ENCODE data around the gene EXOC3L4.

The EXOC3L4 gene

GRCh38 chr14:103085106-103086091, 9.1 kb upstream of the EXOC3L4 start:
- Histone ChIP-seq H3K9ac (no peak overlapping the region), H2AFZ (no peak overlapping the region), H3K27me3 (ENCODE audit: control insufficient read depth, insufficient read depth, low read length) (no peaks in the 10 kb centered on the region), H3K9me3 (ENCODE audit: control insufficient read depth, low read length) (no peaks in the 10 kb centered on the region), H3K4me3 (ENCODE audit: low read depth, low read length) (no peak overlapping the region), H3K36me3 (ENCODE audit: control insufficient read depth, insufficient read depth, low read length) (no peaks in the 10 kb centered on the region), H3K4me2 (ENCODE audit: low read length) (no peak overlapping the region), H3K27ac (no peak overlapping the region), H3K79me2 (no peaks in the 10 kb centered on the region), H3K4me1 (no peaks in the 10 kb centered on the region)
- TF ChIP-seq CTCF (IDR thresholded peaks at IDR 0.05) = no peak

GRCh38 chr14:103086771-103087342, 7.7 kb upstream of the EXOC3L4 start:
- Histone ChIP-seq H3K9ac (no peak overlapping the region), H3K27ac (no peak overlapping the region), H3K36me3 (ENCODE audit: control insufficient read depth, insufficient read depth, low read length) (no peaks in the 10 kb centered on the region), H3K27me3 (ENCODE audit: control insufficient read depth, insufficient read depth, low read length) (no peaks in the 10 kb centered on the region), H3K4me2 (ENCODE audit: low read length) (no peak overlapping the region), H3K9me3 (ENCODE audit: control insufficient read depth, low read length) (no peaks in the 10 kb centered on the region), H3K79me2 (no peaks in the 10 kb centered on the region), H2AFZ (no peak overlapping the region), H3K4me3 (ENCODE audit: low read depth, low read length) (no peak overlapping the region), H3K4me1 (no peaks in the 10 kb centered on the region)
- TF ChIP-seq CTCF (IDR thresholded peaks at IDR 0.05) = no peak

- Histone ChIP-seq H3K4me2 (ENCODE audit: low read length) (no peak overlapping the region), H3K79me2 (no peaks in the 10 kb centered on the region), H3K9ac (no peak overlapping the region), H3K9me3 (ENCODE audit: control insufficient read depth, low read length) (no peaks in the 10 kb centered on the region), H3K36me3 (ENCODE audit: control insufficient read depth, insufficient read depth, low read length) (no peaks in the 10 kb centered on the region), H3K4me3 (ENCODE audit: low read depth, low read length) (no peak overlapping the region), H2AFZ (no peak overlapping the region), H3K27me3 (ENCODE audit: control insufficient read depth, insufficient read depth, low read length) (no peaks in the 10 kb centered on the region), H3K4me1 (no peaks in the 10 kb centered on the region), H3K27ac (no peak overlapping the region)
- TF ChIP-seq CTCF (IDR thresholded peaks at IDR 0.05) = no peak
Measured at GRCh38 chr14:103087343-103087835, 7.1 kb upstream of the EXOC3L4 start.

GRCh38 chr14:103088921-103089320, 5.6 kb upstream of the EXOC3L4 start:
- Histone ChIP-seq H3K27ac (no peak overlapping the region), H3K9me3 (ENCODE audit: control insufficient read depth, low read length) (no peaks in the 10 kb centered on the region), H3K36me3 (ENCODE audit: control insufficient read depth, insufficient read depth, low read length) (no peaks in the 10 kb centered on the region), H3K9ac (no peak overlapping the region), H3K4me1 (no peaks in the 10 kb centered on the region), H3K27me3 (ENCODE audit: control insufficient read depth, insufficient read depth, low read length) (no peaks in the 10 kb centered on the region), H3K4me2 (ENCODE audit: low read length) (no peak overlapping the region), H3K79me2 (no peaks in the 10 kb centered on the region), H2AFZ (no peak overlapping the region), H3K4me3 (ENCODE audit: low read depth, low read length) (no peak overlapping the region)
- no peak for TF ChIP-seq CTCF (IDR thresholded peaks at IDR 0.05)
